GM19099 (cell line): ENCODE results near the gene LIPJ.

Source experiments
- POLR2A ChIP-seq: IDR thresholded peaks from 3 replicates; pipeline ENCODE4 v1.6.1; 2011; ENCODE audit warnings: low read depth; ENCODE audit not compliant: insufficient read length; ENCODE audit errors: extremely low read depth

The LIPJ gene

DNA sequence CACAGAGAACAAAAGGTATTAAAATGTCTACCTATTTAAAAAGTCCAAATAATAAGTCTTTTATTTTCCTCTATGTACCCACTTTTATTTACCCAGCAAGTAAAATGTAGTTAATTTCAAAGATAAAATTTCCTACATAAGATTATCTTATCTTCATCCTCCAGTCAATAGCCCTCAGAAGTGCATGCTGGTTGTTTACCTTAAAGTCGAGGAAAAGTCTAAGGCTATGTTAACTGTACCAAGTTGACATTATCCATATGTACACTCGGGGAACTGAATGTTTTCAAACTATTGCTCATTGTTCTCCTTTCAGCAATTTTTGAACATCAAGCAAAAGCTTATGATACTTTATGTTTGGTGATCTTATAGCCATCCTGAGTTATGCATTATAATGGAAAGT, 53.6 kb downstream of the LIPJ start:
- no peak for TF ChIP-seq POLR2A

DNA sequence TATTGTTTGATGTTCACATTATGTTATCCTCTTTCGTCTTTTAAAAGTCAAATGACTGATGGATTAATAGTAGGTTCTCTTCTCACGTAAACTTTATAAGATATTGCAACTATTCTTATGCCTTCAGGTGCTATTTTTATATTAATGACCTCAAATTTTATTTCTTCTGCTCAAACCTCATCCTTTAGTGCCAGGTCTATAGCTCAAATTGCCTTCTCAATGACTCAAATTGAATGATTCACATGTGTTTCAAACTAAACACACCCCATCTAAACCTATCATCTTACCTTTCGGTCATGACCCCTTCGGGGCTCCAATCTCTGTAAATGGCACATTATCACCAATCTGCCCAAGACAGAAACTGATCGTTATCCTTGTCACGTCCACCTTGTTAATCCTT, 55.6 kb downstream of the LIPJ start:
- no peak for TF ChIP-seq POLR2A

DNA sequence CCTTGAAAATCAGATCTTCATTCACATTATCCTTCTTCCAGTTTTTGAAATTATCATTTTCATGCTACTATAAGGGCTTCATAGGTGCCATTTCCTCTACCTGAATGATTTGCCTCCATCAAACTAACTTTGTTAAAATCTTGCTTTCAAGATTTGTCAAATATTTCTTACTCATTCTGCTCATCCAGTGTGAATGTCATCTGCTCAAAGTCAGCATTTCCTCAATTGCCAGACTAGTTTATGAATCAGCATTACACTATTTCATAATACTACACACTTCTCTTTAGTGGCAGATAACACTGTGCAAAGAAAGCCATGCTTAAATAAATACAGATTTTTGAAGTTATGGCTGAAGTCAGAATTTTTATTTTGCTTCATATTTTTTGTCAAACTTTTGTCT, 56.4 kb downstream of the LIPJ start:
- TF ChIP-seq POLR2A: no peak

DNA sequence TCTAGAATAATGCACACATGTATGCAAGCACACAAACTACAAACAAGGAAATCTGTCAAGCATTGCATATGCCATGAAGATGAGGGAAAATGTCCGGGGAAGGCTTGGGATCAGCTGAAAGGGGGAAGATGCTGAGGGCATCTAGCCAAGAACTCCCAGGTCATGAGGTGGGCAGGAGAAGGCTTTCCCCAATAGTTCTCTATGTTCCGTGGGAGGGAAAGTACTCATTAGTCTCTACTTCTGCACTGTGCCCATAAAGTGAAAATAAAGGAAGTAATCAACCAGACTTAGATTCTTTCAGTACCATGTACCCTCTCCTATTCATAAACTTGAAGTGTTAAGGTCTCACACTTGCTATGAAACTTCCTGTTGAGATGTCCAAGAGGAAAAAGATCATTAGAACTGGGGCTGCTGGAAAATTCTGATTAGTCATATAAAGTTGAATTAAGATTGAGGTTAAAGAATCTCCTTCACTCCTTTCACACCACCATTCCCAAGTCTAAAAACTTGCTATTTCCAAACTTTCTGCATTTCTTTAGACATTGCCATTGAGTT, 60.6 kb downstream of the LIPJ start:
- TF ChIP-seq POLR2A: no peak

DNA sequence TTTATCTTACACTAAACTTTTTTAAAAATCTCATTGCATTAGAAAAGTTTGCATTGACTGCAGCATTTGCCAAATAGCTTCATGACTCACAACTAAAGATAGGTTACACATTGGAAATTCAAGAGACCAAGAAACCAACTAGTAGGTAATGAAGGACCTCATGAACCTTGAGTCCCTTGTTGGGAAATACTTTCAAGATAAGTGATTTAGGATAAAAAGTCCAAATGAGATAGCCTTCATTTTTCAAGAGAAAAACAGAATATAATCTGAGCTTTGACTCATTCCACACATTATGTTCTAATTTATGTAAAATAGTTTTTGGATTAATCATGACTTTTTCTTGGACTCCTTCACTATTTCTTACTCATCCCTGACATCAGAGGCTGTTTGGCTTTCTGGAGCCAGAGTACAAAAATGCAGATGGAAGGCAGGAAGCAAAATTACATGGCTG, 64.6 kb downstream of the LIPJ start:
- no peak for TF ChIP-seq POLR2A

DNA sequence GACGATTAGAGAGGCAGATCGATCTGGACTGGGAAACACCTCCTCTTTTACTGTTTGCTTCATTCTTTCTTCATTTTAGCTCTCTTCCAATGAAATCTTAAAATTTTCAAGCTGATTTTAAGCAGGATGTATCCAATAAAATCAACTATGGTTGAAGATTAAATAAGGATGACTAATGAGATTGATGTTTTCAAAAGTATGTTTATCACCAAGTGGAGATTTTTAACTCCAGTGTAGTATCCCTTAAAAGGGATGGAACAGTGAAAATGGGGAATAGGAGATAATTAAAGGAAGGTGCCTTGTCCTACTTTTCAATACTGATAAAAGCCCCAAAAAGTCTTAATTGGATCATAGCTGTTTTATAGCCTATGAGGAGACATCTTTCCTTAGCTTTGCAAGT, 66.1 kb downstream of the LIPJ start:
- no peak for TF ChIP-seq POLR2A
